Fibroblast of lung (primary cell): ENCODE results near the gene FAM210A. TPM values are rescaled to one million over a fixed set of nuclear protein-coding genes. Genes with fewer than 3 reads are reported as not detected.
"Not testable (repeated sequence)": the region's sequence is repeated elsewhere in the genome, so short reads cannot be mapped to it uniquely, and the experiment has no call there.

ENCODE experiments used
- DNase-seq, 2 donors: peaks; one replicate each; pipeline versions ENCODE4 v3.0.0 to v3.0.0-alpha.2; 2010; ENCODE audit warnings: low read depth in 2 of 2
- H2AFZ ChIP-seq: 2 replicates; pipeline ENCODE4 v1.5.1; 2012; ENCODE audit warnings: low read length, control low read depth, inconsistent platforms
- H3K27ac ChIP-seq: 2 replicates; pipeline ENCODE4 v1.5.1; 2011; ENCODE audit warnings: low read length, control low read depth; ENCODE audit not compliant: insufficient read depth
- H3K27me3 ChIP-seq: 2 replicates; pipeline ENCODE4 v1.5.1; 2011; ENCODE audit warnings: mild to moderate bottlenecking, low read length; ENCODE audit not compliant: control insufficient read depth, insufficient read depth
- H3K36me3 ChIP-seq: 2 replicates; pipeline ENCODE4 v1.5.1; 2011; ENCODE audit warnings: low read length; ENCODE audit not compliant: control insufficient read depth, insufficient read depth
- H3K4me1 ChIP-seq: 2 replicates; pipeline ENCODE4 v1.5.1; 2011; ENCODE audit warnings: low read length; ENCODE audit not compliant: control insufficient read depth, insufficient read depth; ENCODE audit errors: extremely low read depth
- H3K4me2 ChIP-seq: 2 replicates; pipeline ENCODE4 v1.5.1; 2011; ENCODE audit warnings: low read length, control low read depth; ENCODE audit not compliant: insufficient read depth; ENCODE audit errors: extremely low read depth
- H3K4me3 ChIP-seq, 4 experiments: fragments of 200-600 bp in 1 of 4; sonication (generic) in 1 of 4; replicated peaks in 1 of 4; 2 replicates each; pipeline ENCODE4 v1.5.1; 2011 to 2016; ENCODE audit warnings: low read length in 4 of 4, low read depth in 3 of 4, mild to moderate bottlenecking in 3 of 4, control low read depth in 2 of 4, inconsistent platforms in 1 of 4, mixed read lengths in 1 of 4; ENCODE audit not compliant: insufficient read depth in 1 of 4; ENCODE audit errors: control extremely low read depth in 1 of 4
- H3K79me2 ChIP-seq: 2 replicates; pipeline ENCODE4 v1.5.1; 2012; ENCODE audit warnings: mild to moderate bottlenecking, low read length, inconsistent platforms; ENCODE audit not compliant: control insufficient read depth, insufficient read depth
- H3K9ac ChIP-seq: 2 replicates; pipeline ENCODE4 v1.5.1; 2011; ENCODE audit warnings: mild to moderate bottlenecking, low read length, control low read depth; ENCODE audit not compliant: insufficient read depth
- H3K9me3 ChIP-seq: 2 replicates; pipeline ENCODE4 v1.5.1; 2012; ENCODE audit warnings: low read depth, low read length; ENCODE audit not compliant: control insufficient read depth, insufficient read depth
- H4K20me1 ChIP-seq: 2 replicates; pipeline ENCODE4 v1.5.1; 2011; ENCODE audit warnings: low read length; ENCODE audit not compliant: control insufficient read depth, insufficient read depth; ENCODE audit errors: extremely low read depth
- CTCF ChIP-seq, 2 donors: IDR thresholded peaks in 1 of 2; conservative IDR thresholded peaks in 1 of 2; 1 replicate in 1 of 2; 2 replicates in 1 of 2; pipeline ENCODE4 v1.5.1; 2011 to 2012; ENCODE audit warnings: low read length in 2 of 2, control low read depth in 1 of 2, inconsistent platforms in 1 of 2, low read depth in 1 of 2, mild to moderate bottlenecking in 1 of 2
- EZH2 ChIP-seq: IDR thresholded peaks from 2 replicates; pipeline ENCODE4 v1.5.1; 2012; ENCODE audit warnings: low read length, control low read depth, mild to moderate bottlenecking; ENCODE audit errors: missing control alignments
- polyA plus RNA-seq, 2 donors: library from polyadenylated mRNA; depleted of rRNA in 1 of 2; stranded (reverse) in 1 of 2; unstranded in 1 of 2; fragments of >200 nt; gene quantifications; 2 replicates each; pipeline ENCODE4 v1.2.1, GENCODE V29; 2011 to 2012; ENCODE audit warnings: missing spikeins in 1 of 2
- total RNA-seq: library from RNA; depleted of rRNA; stranded (reverse); fragments of >200 nt; gene quantifications from 2 replicates; pipeline ENCODE4 v1.2.1, GENCODE V29; 2014

FAM210A gene
- total and polyA plus RNA-seq, 2 donors (not counting 1 experiment from before 2014, with no cell fraction given), result 14.2 to 17.5 TPM

DNA sequence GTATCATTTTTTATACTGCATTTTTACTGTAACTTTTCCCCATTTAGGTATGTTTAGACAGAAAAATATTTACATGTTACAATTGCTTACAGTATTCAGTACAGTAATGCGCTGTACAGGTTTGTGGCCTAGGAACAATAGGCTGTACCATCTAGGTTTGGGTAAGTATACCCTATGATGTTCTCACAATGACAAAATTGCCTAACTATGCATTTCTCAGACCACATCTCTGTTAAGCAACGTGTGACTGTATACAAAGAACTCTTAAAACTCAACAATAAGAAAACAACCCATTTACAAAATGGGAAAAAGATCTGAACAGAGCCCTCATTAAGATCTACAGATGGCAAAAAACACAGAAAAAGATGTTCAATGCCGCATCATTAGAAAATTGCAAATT, 29.4 kb downstream of the FAM210A start:
- Histone ChIP-seq H3K9me3 (no peaks in the 10 kb centered on the region), H3K4me1 (no peaks in the 10 kb centered on the region), H3K9ac (no peak overlapping the region), H3K36me3 (no peaks in the 10 kb centered on the region), H3K27ac (no peak overlapping the region), H3K4me2 (no peak overlapping the region), H2AFZ (no peak overlapping the region), H3K4me3 (no peak overlapping the region), H3K27me3 (no peaks in the 10 kb centered on the region), H4K20me1 (no peaks in the 10 kb centered on the region), H3K79me2 (peaks cover 5% of the 10 kb centered on the region)
- DNase-seq, result peak in 1 of 2 donors; percentile 5
- TF ChIP-seq EZH2, result no peak
- TF ChIP-seq CTCF (conservative IDR thresholded peaks at IDR 0.05 in 1 of 2, IDR thresholded peaks at IDR 0.05 in 1 of 2; ENCODE audit: low read depth in 1 of 2, low read length in 2 of 2), result no peak

GRCh38 chr18:13695337-13695736, 31.0 kb downstream of the FAM210A start:
- H3K27me3 ChIP-seq, H3K27ac ChIP-seq, H3K9ac ChIP-seq, H2AFZ ChIP-seq, H3K4me3 ChIP-seq, H4K20me1 ChIP-seq, H3K4me2 ChIP-seq, H3K36me3 ChIP-seq, DNase-seq, H3K4me1 ChIP-seq, H3K79me2 ChIP-seq, H3K9me3 ChIP-seq: not testable (repeated sequence)

GRCh38 chr18:13690060-13690459, 36.3 kb downstream of the FAM210A start:
- H3K4me1 ChIP-seq, H3K9me3 ChIP-seq, H3K79me2 ChIP-seq, H2AFZ ChIP-seq, H3K36me3 ChIP-seq, H3K4me2 ChIP-seq, DNase-seq, H3K27ac ChIP-seq, H3K9ac ChIP-seq, H3K4me3 ChIP-seq, H3K27me3 ChIP-seq, H4K20me1 ChIP-seq: not testable (repeated sequence)

GRCh38 chr18:13688191-13689136, 37.9 kb downstream of the FAM210A start:
- Histone ChIP-seq H4K20me1 (no peaks in the 10 kb centered on the region), H3K4me1 (no peaks in the 10 kb centered on the region), H3K4me3 (no peak overlapping the region), H3K36me3 (no peaks in the 10 kb centered on the region), H3K27me3 (no peaks in the 10 kb centered on the region), H3K9ac (no peak overlapping the region), H2AFZ (no peak overlapping the region), H3K79me2 (peaks cover 9% of the 10 kb centered on the region), H3K4me2 (no peak overlapping the region), H3K9me3 (no peaks in the 10 kb centered on the region), H3K27ac (no peak overlapping the region)
- TF ChIP-seq EZH2 (no peak), CTCF (conservative IDR thresholded peaks at IDR 0.05 in 1 of 2, IDR thresholded peaks at IDR 0.05 in 1 of 2; ENCODE audit: low read depth in 1 of 2, low read length in 2 of 2) (no peak)
- DNase-seq, result no peak
